ENCODE results near the gene TMEM273. TPM values are rescaled to one million over a fixed set of nuclear protein-coding genes. Genes with fewer than 3 reads are reported as not detected.

Gene TMEM273
- total and polyA plus RNA-seq, 4 experiments from 2014 or later = 27.7 to 101 (median 58.7) TPM

DNA sequence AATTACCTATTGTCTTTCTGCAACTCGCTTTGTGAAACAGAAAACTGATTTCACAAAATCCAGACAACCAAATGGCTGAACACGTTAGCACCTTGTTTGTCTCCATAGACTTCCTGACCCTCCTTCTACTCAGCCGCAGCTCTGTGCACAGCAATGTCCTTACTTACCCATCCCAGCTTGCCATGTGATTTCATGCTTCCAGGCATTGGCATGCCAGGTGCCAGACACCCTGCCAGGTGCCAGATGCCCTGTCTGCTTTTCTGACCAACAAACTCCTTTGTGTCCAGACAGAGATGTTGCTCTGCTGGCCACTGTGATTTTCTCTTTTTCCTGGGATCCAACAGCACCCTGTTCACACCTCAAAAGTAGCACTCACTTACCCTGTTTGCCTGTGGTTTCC lies 38.3 kb downstream of the TMEM273 start:
- Mint-ChIP-seq H3K4me3 (no peak overlapping the region), H3K27me3 (peaks cover 0 to 3% of the 10 kb centered on the region in 2 donors), H3K36me3 (peaks cover 0 to 12% of the 10 kb centered on the region in 2 donors), H3K4me1 (peaks cover 0 to 12% (median 0%) of the 10 kb centered on the region in 4 donors), H3K27ac (no peak overlapping the region), H3K9me3 (peaks cover 3 to 28% (median 10%) of the 10 kb centered on the region in 8 donors)
- no peaks in the 10 kb centered on the region for H3K9me3 ChIP-seq (ENCODE audit: control insufficient read depth in 1 of 2, low read length in 2 of 2)
- H3K27ac ChIP-seq (ENCODE audit: low read depth, low read length) = no peak overlapping the region
- ChIA-PET CTCF (ENCODE audit: partially characterized antibody) (no interaction called here), POLR2A (ENCODE audit: partially characterized antibody) (no interaction called here)
- no peaks in the 10 kb centered on the region for H3K4me1 ChIP-seq (ENCODE audit: insufficient read depth, low read length)
- H3K36me3 ChIP-seq (ENCODE audit: insufficient read depth, low read length) = no peaks in the 10 kb centered on the region
- no peaks in the 10 kb centered on the region for H3K27me3 ChIP-seq (ENCODE audit: insufficient read depth, low read length)
- no peak overlapping the region for H3K4me3 ChIP-seq (ENCODE audit: low read length in 2 of 2)
- no peak for DNase-seq
- intact Hi-C loops (cut with micrococcal nuclease) = no loop called here

DNA sequence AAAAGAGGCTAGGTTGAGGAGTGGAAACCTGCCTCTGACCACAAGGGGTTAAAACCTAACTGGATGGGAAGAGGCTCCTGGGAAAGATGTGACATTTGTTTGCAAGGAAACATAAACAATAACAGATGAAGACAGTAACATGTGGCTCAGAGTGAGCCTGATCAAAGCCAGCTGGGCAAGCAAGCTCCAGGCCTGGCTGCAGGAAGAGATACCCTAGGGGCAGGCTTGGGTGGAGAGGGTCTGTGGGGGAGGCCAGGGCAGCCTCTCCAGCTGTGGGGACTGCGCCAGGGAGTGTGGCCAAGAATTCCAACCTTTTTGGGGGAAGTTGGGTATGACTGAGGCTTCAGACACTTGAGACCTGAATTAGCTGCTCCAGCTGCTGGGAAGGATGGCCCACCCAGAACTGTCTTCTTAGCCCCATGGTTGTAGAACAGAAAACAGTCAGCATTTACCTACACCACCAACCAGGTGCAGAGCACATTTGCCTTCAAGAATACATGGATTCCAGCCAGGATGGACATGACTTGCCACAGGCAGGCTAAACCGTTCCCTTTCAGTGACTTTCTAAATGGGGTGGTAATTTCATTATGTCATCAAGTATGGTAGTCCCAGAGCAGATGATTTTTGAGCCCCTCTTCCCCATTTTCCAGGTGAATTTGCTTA lies 44.0 kb downstream of the TMEM273 start:
- Histone ChIP-seq H3K4me1 (ENCODE audit: insufficient read depth, low read length) (no peaks in the 10 kb centered on the region), H3K4me3 (ENCODE audit: low read length in 2 of 2) (no peak overlapping the region), H3K27me3 (ENCODE audit: insufficient read depth, low read length) (no peaks in the 10 kb centered on the region), H3K36me3 (ENCODE audit: insufficient read depth, low read length) (no peaks in the 10 kb centered on the region), H3K27ac (ENCODE audit: low read depth, low read length) (no peak overlapping the region), H3K9me3 (ENCODE audit: control insufficient read depth in 1 of 2, low read length in 2 of 2) (no peaks in the 10 kb centered on the region)
- no peak for DNase-seq
- Mint-ChIP-seq H3K4me1 (no peaks in the 10 kb centered on the region), H3K36me3 (peaks cover 0 to 5% of the 10 kb centered on the region in 2 donors), H3K27me3 (peaks cover 0 to 3% of the 10 kb centered on the region in 2 donors), H3K4me3 (no peak overlapping the region), H3K9me3 (peaks cover 3 to 28% (median 9%) of the 10 kb centered on the region in 8 donors), H3K27ac (no peak overlapping the region)
- intact Hi-C loops (cut with micrococcal nuclease) = no loop called here
- ChIA-PET CTCF (ENCODE audit: partially characterized antibody) (no interaction called here), POLR2A (ENCODE audit: partially characterized antibody) (no interaction called here)

DNA sequence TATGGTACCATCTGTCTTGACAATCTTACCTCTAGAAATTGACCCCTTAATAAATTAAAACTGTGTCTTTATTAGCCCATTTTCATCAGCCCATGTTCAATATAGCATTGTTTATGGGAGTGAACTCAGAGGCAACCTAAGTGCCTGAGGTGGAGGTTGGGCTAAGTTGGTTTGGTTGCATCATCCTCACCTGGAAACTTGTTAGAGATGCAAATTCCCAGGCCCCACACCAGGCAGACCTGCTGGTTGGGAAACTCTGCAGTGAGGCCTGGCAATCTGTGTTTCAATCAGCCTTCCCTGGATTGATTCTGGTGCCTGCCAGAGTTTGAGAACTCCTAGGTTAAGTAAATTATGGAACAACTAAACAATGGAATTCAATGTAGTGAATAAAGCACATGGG lies 44.9 kb downstream of the TMEM273 start:
- H3K27ac Mint-ChIP-seq = no peak overlapping the region
- H3K4me3 Mint-ChIP-seq = no peak overlapping the region
- DNase-seq = no peak
- no peaks in the 10 kb centered on the region for H3K4me1 ChIP-seq (ENCODE audit: insufficient read depth, low read length)
- ChIA-PET POLR2A (ENCODE audit: partially characterized antibody) (no interaction called here), CTCF (ENCODE audit: partially characterized antibody) (no interaction called here)
- no peaks in the 10 kb centered on the region for H3K27me3 ChIP-seq (ENCODE audit: insufficient read depth, low read length)
- peaks cover 0 to 2% of the 10 kb centered on the region in 2 donors for H3K36me3 Mint-ChIP-seq
- H3K4me1 Mint-ChIP-seq = no peaks in the 10 kb centered on the region
- no peak overlapping the region for H3K4me3 ChIP-seq (ENCODE audit: low read length in 2 of 2)
- H3K27ac ChIP-seq (ENCODE audit: low read depth, low read length) = no peak overlapping the region
- H3K27me3 Mint-ChIP-seq = peaks cover 0 to 3% of the 10 kb centered on the region in 2 donors
- intact Hi-C loops (cut with micrococcal nuclease) = no loop called here
- H3K9me3 ChIP-seq (ENCODE audit: control insufficient read depth in 1 of 2, low read length in 2 of 2) = no peaks in the 10 kb centered on the region
- peaks cover 3 to 23% (median 7%) of the 10 kb centered on the region in 8 donors for H3K9me3 Mint-ChIP-seq
- no peaks in the 10 kb centered on the region for H3K36me3 ChIP-seq (ENCODE audit: insufficient read depth, low read length)

DNA sequence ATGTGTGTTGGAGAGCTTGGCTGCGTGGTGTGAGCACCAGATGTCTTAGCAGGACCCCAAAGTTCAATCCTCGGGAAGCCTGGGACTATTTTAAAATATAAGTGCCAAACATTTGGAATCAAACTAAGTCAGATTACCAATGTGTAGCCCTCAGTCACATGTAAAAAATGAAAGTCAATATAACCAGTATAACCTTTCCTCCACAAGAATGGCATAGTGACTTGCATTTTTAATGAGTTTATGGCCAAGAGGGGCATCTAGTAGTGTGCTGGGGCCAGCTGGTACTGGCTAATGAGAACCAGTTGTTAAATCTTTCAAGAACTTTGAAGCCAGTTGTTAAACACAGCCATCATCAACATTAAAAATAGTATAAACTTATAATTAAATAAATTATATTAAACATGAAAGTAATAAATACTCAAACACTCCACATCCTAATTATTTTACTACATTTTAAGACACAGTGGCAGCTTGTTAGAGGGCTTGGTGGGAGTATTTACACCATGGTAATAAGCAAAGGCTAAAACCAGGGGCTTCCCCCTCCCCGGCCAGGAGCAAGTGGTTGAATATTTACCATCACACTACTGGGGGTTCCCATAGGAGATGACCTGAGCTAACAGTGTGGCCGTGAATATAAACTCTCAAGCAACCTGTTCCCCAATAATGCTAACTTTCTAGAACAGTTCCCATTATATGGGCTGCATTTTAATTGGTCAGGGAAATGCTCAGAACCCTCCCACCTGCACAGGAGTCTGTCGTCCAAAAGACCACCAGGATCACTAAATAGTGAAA lies 46.5 kb downstream of the TMEM273 start:
- H3K4me3 Mint-ChIP-seq = no peak overlapping the region
- no peak overlapping the region for H3K27ac ChIP-seq (ENCODE audit: low read depth, low read length)
- H3K27ac Mint-ChIP-seq = no peak overlapping the region
- DNase-seq = no peak
- no peaks in the 10 kb centered on the region for H3K9me3 ChIP-seq (ENCODE audit: control insufficient read depth in 1 of 2, low read length in 2 of 2)
- intact Hi-C loops (cut with micrococcal nuclease) = no loop called here
- no peaks in the 10 kb centered on the region for H3K4me1 ChIP-seq (ENCODE audit: insufficient read depth, low read length)
- H3K4me1 Mint-ChIP-seq = no peaks in the 10 kb centered on the region
- H3K36me3 Mint-ChIP-seq = no peaks in the 10 kb centered on the region
- H3K4me3 ChIP-seq (ENCODE audit: low read length in 2 of 2) = no peak overlapping the region
- no peaks in the 10 kb centered on the region for H3K36me3 ChIP-seq (ENCODE audit: insufficient read depth, low read length)
- ChIA-PET POLR2A (ENCODE audit: partially characterized antibody) (no interaction called here), CTCF (ENCODE audit: partially characterized antibody) (no interaction called here)
- H3K27me3 ChIP-seq (ENCODE audit: insufficient read depth, low read length) = no peaks in the 10 kb centered on the region
- peaks cover 3 to 6% of the 10 kb centered on the region in 2 donors for H3K27me3 Mint-ChIP-seq
- peaks cover 0 to 11% (median 0%) of the 10 kb centered on the region in 8 donors for H3K9me3 Mint-ChIP-seq

DNA sequence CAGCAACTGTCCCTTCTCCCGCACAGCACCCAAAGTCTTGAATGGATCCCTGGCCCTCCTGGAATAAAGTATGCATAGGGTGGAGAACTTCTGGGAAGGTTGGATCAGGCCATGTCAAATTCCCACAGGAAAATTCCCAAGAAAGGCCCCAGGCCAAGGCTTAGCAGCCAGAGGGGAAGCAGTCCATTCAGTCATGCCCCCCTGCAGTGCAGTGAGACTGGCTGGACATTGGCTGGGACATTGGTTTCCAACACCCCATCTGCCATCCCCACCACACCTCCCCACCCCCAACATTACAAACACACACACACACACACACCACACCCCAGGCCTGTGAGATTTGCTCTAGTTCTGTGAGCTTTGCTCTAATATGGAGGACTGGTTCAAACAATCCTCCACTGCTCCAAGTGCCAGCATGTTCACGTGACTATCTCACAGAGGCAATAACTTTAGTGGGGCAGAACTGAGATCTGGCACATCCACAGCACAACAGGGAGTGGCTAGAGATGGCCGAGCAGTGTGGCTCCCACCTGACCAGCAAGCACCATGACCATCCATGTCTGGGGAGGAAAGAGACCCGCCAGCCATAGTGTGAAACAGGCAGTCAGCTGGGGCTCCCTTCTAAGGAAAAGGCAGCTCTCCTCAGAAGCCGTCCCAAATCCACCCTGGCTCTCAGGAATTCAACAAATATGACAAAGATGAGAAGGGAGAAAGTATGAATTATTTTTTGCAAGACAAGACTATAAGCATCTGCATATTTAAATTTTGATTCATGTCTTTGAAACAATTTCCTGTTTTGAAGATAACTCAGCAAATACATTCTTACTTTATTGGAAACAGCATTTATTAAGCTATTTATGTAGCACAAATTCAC lies 47.6 kb downstream of the TMEM273 start:
- ChIA-PET POLR2A (ENCODE audit: partially characterized antibody) (no interaction called here), CTCF (ENCODE audit: partially characterized antibody) (no interaction called here)
- peaks cover 0 to 7% (median 0%) of the 10 kb centered on the region in 8 donors for H3K9me3 Mint-ChIP-seq
- no peaks in the 10 kb centered on the region for H3K27me3 ChIP-seq (ENCODE audit: insufficient read depth, low read length)
- intact Hi-C loops (cut with micrococcal nuclease) = no loop called here
- H3K4me3 Mint-ChIP-seq = no peak overlapping the region
- H3K4me1 Mint-ChIP-seq = peaks cover 0 to 5% (median 2%) of the 10 kb centered on the region in 4 donors
- H3K27me3 Mint-ChIP-seq = peaks cover 0 to 6% of the 10 kb centered on the region in 2 donors
- no peaks in the 10 kb centered on the region for H3K9me3 ChIP-seq (ENCODE audit: control insufficient read depth in 1 of 2, low read length in 2 of 2)
- no peaks in the 10 kb centered on the region for H3K4me1 ChIP-seq (ENCODE audit: insufficient read depth, low read length)
- H3K27ac Mint-ChIP-seq = no peak overlapping the region
- no peak for DNase-seq
- H3K36me3 ChIP-seq (ENCODE audit: insufficient read depth, low read length) = no peaks in the 10 kb centered on the region
- H3K36me3 Mint-ChIP-seq = no peaks in the 10 kb centered on the region
- H3K27ac ChIP-seq (ENCODE audit: low read depth, low read length) = no peak overlapping the region
- H3K4me3 ChIP-seq (ENCODE audit: low read length in 2 of 2) = no peak overlapping the region

DNA sequence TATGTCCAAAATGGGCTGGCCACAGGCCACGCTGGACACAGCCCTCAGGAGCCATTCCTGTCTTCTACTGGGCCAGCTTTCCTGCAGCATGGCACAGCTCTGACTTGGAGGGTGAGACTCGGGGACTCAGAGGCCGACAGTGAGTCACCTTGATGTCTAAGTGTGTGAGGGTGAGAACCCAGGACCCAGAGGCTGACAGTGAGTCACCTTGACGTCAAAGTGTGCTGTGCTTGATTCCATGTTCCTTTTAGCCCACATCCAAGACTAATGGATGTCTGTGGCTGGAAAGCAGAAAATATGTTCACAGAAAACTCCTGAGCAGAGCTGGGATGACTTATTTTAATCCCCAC lies 48.4 kb downstream of the TMEM273 start:
- no peak for DNase-seq
- Mint-ChIP-seq H3K4me1 (peaks cover 0 to 5% (median 2%) of the 10 kb centered on the region in 4 donors), H3K27me3 (peaks cover 0 to 6% of the 10 kb centered on the region in 2 donors), H3K36me3 (no peaks in the 10 kb centered on the region), H3K9me3 (peaks cover 0 to 7% (median 0%) of the 10 kb centered on the region in 8 donors), H3K27ac (no peak overlapping the region), H3K4me3 (no peak overlapping the region)
- POLR2A ChIA-PET (ENCODE audit: partially characterized antibody) = no interaction called here
- no peaks in the 10 kb centered on the region for H3K36me3 ChIP-seq (ENCODE audit: insufficient read depth, low read length)
- no peak overlapping the region for H3K4me3 ChIP-seq (ENCODE audit: low read length in 2 of 2)
- no peaks in the 10 kb centered on the region for H3K4me1 ChIP-seq (ENCODE audit: insufficient read depth, low read length)
- intact Hi-C loops (cut with micrococcal nuclease) = no loop called here
- CTCF ChIA-PET (ENCODE audit: partially characterized antibody) = no interaction called here
- no peak overlapping the region for H3K27ac ChIP-seq (ENCODE audit: low read depth, low read length)
- H3K27me3 ChIP-seq (ENCODE audit: insufficient read depth, low read length) = no peaks in the 10 kb centered on the region
- H3K9me3 ChIP-seq (ENCODE audit: control insufficient read depth in 1 of 2, low read length in 2 of 2) = no peaks in the 10 kb centered on the region

Data from CD4-positive, alpha-beta memory T cell (primary cell).